HepG2 (cell line): Measurements from ENCODE around the gene CRYGA. TPM values are rescaled to one million over a fixed set of nuclear protein-coding genes. Genes with fewer than 3 reads are reported as not detected.

Experiments used
- ATAC-seq: fragments of 200-7000 bp; cut with Tn5 transposase; 3 replicates; pipeline ENCODE4 v1.9.1; 2020; ENCODE audit warnings: mild to moderate bottlenecking, moderate library complexity
- BruUV-seq: library from RNA; stranded (reverse); fragments of 400-500 nt; replicated peaks from 2 replicates; lab custom pipeline; 2021; lab: Mats Ljungman, UMichigan
- CTCF ChIA-PET: fragments of 300-600 bp; formaldehyde crosslinking; extraction: SDS; loops from one replicate; lab custom pipeline; 2021; ENCODE audit warnings: low total read pairs, inconsistent platforms, low intra/inter-chr PET ratio; lab: Yijun Ruan, JAX
- POLR2A ChIA-PET: fragments of 350-600 bp; sonication (Branson Sonifier 250); formaldehyde crosslinking; loops from one replicate; lab custom pipeline; 2020; ENCODE audit warnings: antibody characterized with exemption, inconsistent platforms; lab: Yijun Ruan, JAX
- DNase-seq: peaks from one replicate; pipeline ENCODE4 v3.0.0-alpha.2; 2015; ENCODE audit warnings: low spot score
- FAIRE-seq: peaks from 3 replicates; lab custom pipeline; 2011; peaks lifted over from hg19 to GRCh38; lab: Jason Lieb, UNC
- H2AFZ ChIP-seq: one replicate; pipeline ENCODE4 v1.6.1; 2011; ENCODE audit warnings: low read length, inconsistent platforms
- H3K27ac ChIP-seq: fragments of 300-600 bp; 3 replicates; pipeline ENCODE4 v1.8.0; 2011; ENCODE audit warnings: mixed run types, mild to moderate bottlenecking, mixed read lengths, low read length, inconsistent platforms; ENCODE audit not compliant: insufficient read depth; ENCODE audit errors: extremely low read length
- H3K27me3 ChIP-seq, 2 experiments: fragments of 200-600 bp in 1 of 2; 2 replicates in 1 of 2; 3 replicates in 1 of 2; pipeline versions ENCODE4 v1.6.0 to v1.8.0; 2011; ENCODE audit warnings: low read length in 2 of 2, mild to moderate bottlenecking in 2 of 2, moderate library complexity in 2 of 2, inconsistent platforms in 1 of 2; ENCODE audit not compliant: insufficient read depth in 2 of 2, control insufficient read depth in 1 of 2
- H3K36me3 ChIP-seq, 2 experiments: fragments of 200-600 bp in 1 of 2; replicated peaks in 1 of 2; 2 replicates in 1 of 2; 3 replicates in 1 of 2; pipeline versions ENCODE4 v1.5.1 to v1.8.0; 2011; ENCODE audit warnings: low read length in 2 of 2, inconsistent platforms in 1 of 2; ENCODE audit not compliant: insufficient read depth in 2 of 2, control insufficient read depth in 1 of 2
- H3K4me1 ChIP-seq: 2 replicates; pipeline ENCODE4 v1.5.1; 2012; ENCODE audit warnings: low read length, inconsistent platforms; ENCODE audit not compliant: insufficient read depth
- H3K4me2 ChIP-seq: 2 replicates; pipeline ENCODE4 v1.6.0; 2011; ENCODE audit warnings: low read depth, low read length, inconsistent platforms
- H3K4me3 ChIP-seq, 3 experiments: fragments of 200-600 bp in 1 of 3; sonication (generic), shearing (Covaris generic) in 1 of 3; replicated peaks in 1 of 3; 2 replicates each; pipeline ENCODE4 v1.5.1; 2011 to 2016; ENCODE audit warnings: low read length in 3 of 3, inconsistent platforms in 2 of 3, low read depth in 2 of 3, mild to moderate bottlenecking in 2 of 3, control low read depth in 1 of 3, mixed read lengths in 1 of 3; ENCODE audit not compliant: insufficient read depth in 1 of 3
- H3K79me2 ChIP-seq: one replicate; pipeline ENCODE4 v1.6.1; 2011; ENCODE audit warnings: low read length, inconsistent platforms; ENCODE audit not compliant: insufficient read depth
- H3K9ac ChIP-seq: 2 replicates; pipeline ENCODE4 v1.6.0; 2011; ENCODE audit warnings: mild to moderate bottlenecking, low read depth, low read length, inconsistent platforms; ENCODE audit not compliant: insufficient read depth
- H3K9me3 ChIP-seq: 2 replicates; pipeline ENCODE4 v1.5.1; 2012; ENCODE audit warnings: mild to moderate bottlenecking, low read length
- H4K20me1 ChIP-seq: 2 replicates; pipeline ENCODE4 v1.6.0; 2011; ENCODE audit warnings: inconsistent platforms, mild to moderate bottlenecking, low read length, moderate library complexity; ENCODE audit not compliant: insufficient read depth
- FOXA1 ChIP-seq, 2 experiments: fragments of 450-650 bp in 1 of 2; sonication (generic) in 1 of 2; formaldehyde crosslinking in 1 of 2; IDR thresholded peaks; 2 replicates each; pipeline versions ENCODE4 v1.4.0 to v1.6.1; 2016 to 2020; ENCODE audit warnings: missing genetic modification reagents in 1 of 2
- NFKB2 ChIP-seq: sonication (generic); formaldehyde crosslinking; IDR thresholded peaks from 2 replicates; pipeline ENCODE4 v1.4.0; 2020; ENCODE audit warnings: missing genetic modification reagents, borderline replicate concordance
- ZBTB1 ChIP-seq: sonication (generic); formaldehyde crosslinking; IDR thresholded peaks from 2 replicates; pipeline ENCODE4 v1.4.0; 2020; ENCODE audit warnings: missing genetic modification reagents, borderline replicate concordance
- ZNF670 ChIP-seq: sonication (generic); formaldehyde crosslinking; IDR thresholded peaks from 2 replicates; pipeline ENCODE4 v1.8.0; 2022; ENCODE audit warnings: mild to moderate bottlenecking, missing genetic modification reagents, borderline replicate concordance
- ZNF790 ChIP-seq: sonication (generic); formaldehyde crosslinking; IDR thresholded peaks from 2 replicates; pipeline ENCODE4 v1.8.0; 2022; ENCODE audit warnings: missing genetic modification reagents, mild to moderate bottlenecking, borderline replicate concordance
- ZSCAN21 ChIP-seq: sonication (generic); formaldehyde crosslinking; IDR thresholded peaks from 2 replicates; pipeline ENCODE4 v1.8.0; 2022; ENCODE audit warnings: mild to moderate bottlenecking, missing genetic modification reagents, moderate library complexity, borderline replicate concordance
- WGBS: methylation state at CpG from one replicate; pipeline ENCODE4 v1.1.6; 2017; ENCODE audit warnings: low lambda C conversion rate; 5-methylcytosine and 5-hydroxymethylcytosine counted together
- in situ Hi-C: cut with HindIII; loops from 2 replicates; pipeline ENCODE4 v1.10.0; 2017; ENCODE audit warnings: low pct_unique_long_range_greater_than_20kb; ENCODE audit not compliant: extremely low pct_ligation_motif_present
- intact Hi-C: fragments of 100-400 bp; cut with micrococcal nuclease; formaldehyde crosslinking; loops from one replicate; pipeline ENCODE4 v1.10.0; 2022; ENCODE audit not compliant: unreplicated experiment
- polyA plus RNA-seq, 8 experiments: library from polyadenylated mRNA; depleted of rRNA in 3 of 8; stranded (reverse) in 7 of 8; unstranded in 1 of 8; fragments of >200 nt; fragmentation: Illumina TruSeq in 4 of 8; extraction: Trizol in 4 of 8; gene quantifications; 2 replicates each; pipeline versions ENCODE4 v1.2.1 to v1.2.3, GENCODE V29; 2011 to 2016; ENCODE audit warnings: low read depth in 4 of 8, missing spikeins in 1 of 8, mixed read lengths in 1 of 8; ENCODE audit not compliant: insufficient read depth in 1 of 8
- total RNA-seq, 5 experiments: library from RNA; depleted of rRNA; stranded (reverse); fragments of >200 nt; fragmentation: Illumina TruSeq; extraction: Trizol; gene quantifications; 2 replicates each; pipeline ENCODE4 v1.2.3, GENCODE V29; 2016; ENCODE audit warnings: low read depth in 1 of 5
- TF ChIP-seq, protein P1 (sequence below): sonication (generic); formaldehyde crosslinking; IDR thresholded peaks from 2 replicates; pipeline ENCODE4 v1.5.1; 2020; ENCODE audit warnings: missing genetic modification reagents, mild to moderate bottlenecking, borderline replicate concordance
- TF ChIP-seq, protein P2 (sequence below): fragments of 450-650 bp; IDR thresholded peaks from 2 replicates; pipeline ENCODE4 v1.6.1; 2016

Gene CRYGA
- total and polyA plus RNA-seq, 2 of the 13 experiments (the other 11 are each of a cell fraction or from before 2014, with no cell fraction given): not detected

DNA sequence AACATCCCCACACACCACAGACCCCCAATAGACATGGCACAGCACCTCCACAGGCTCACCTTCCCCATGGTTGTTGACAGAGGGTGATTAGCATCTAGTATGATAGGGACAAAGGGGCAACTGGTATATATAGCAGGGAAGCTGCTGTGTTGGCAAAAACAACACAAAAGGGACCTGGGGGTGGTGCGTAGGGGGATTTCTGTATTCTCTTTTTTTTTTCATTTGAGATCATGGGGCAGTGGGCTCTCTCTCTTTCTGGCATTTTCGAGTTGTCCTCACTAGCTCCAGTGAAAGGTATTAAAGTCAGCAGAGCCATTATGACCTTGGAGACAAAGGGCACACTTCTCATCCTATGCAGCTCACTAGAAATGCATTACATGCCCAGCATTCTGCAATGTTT, at the start of gene CRYGA (continued):
- TF ChIP-seq, protein P1, sequence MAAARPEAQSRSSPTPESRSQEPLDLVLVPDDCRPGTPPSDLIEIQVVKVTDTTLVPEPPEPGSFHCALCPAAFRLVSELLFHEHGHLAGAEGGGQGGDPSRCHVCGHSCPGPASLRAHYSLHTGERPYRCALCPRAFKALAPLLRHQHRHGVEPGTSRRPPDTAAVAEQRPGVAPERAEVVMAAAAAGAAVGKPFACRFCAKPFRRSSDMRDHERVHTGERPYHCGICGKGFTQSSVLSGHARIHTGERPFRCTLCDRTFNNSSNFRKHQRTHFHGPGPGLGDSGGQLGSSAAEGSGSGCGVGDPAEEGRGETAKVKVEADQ (CRISPR knock-in tag): no peak
- TF ChIP-seq FOXA1 (IDR thresholded peaks at IDR 0.05) (no peak), FOXA1 (CRISPR knock-in tag; IDR thresholded peaks at IDR 0.05) (no peak), NFKB2 (CRISPR knock-in tag) (no peak), ZBTB1 (CRISPR knock-in tag) (no peak), ZNF670 (CRISPR knock-in tag) (no peak), ZSCAN21 (no peak)

DNA sequence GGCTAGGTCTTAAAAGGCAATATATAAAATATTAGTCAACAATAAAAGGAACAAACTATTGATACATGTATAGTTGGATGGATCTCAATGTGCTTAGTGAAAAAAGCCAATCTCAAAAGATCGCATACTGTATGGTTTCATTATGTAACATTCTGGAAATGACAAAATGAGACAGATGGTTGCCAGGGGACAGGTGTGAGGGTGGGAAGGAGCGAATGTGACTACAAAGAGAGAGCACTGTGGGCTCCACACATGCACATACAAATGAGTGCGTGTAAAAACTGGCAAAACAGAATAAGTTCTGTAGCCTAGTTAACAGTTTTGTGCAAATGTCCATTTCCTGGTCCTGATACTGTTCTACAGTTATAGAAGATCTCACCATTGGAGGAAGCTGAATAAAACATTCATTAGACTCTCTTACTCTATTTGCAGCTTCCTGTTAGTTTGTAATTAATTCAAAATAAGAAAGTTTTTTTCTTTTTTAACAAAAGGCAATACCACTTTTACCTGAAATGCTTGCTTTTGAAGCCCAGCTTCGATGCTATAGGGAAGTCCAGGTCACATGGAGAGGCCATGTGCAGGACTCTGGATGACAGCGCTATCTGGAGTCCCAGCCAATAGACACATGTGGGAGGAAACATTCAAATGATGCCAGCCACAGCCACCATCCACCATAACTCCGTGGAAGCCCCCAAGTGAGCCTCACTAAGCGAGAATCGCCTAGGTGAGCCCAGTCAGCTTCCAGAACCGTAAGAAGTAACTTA, 47.5 kb upstream of the CRYGA start:
- Histone ChIP-seq H3K9me3 (no peaks in the 10 kb centered on the region), H2AFZ (no peak overlapping the region), H4K20me1 (no peaks in the 10 kb centered on the region), H3K4me3 (no peak overlapping the region), H3K36me3 (no peaks in the 10 kb centered on the region), H3K27ac (no peak overlapping the region), H3K9ac (no peak overlapping the region), H3K4me1 (peaks cover 10% of the 10 kb centered on the region), H3K79me2 (no peaks in the 10 kb centered on the region), H3K4me2 (no peak overlapping the region), H3K27me3 (peaks cover 4 to 6% of the 10 kb centered on the region in 2 experiments; a peak in 1 of 5 replicates)
- FAIRE-seq: no peak
- ChIA-PET CTCF (no interaction called here), POLR2A (no interaction called here)
- TF ChIP-seq, protein P2, sequence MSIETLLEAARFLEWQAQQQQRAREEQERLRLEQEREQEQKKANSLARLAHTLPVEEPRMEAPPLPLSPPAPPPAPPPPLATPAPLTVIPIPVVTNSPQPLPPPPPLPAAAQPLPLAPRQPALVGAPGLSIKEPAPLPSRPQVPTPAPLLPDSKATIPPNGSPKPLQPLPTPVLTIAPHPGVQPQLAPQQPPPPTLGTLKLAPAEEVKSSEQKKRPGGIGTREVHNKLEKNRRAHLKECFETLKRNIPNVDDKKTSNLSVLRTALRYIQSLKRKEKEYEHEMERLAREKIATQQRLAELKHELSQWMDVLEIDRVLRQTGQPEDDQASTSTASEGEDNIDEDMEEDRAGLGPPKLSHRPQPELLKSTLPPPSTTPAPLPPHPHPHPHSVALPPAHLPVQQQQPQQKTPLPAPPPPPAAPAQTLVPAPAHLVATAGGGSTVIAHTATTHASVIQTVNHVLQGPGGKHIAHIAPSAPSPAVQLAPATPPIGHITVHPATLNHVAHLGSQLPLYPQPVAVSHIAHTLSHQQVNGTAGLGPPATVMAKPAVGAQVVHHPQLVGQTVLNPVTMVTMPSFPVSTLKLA: 0 out of 2 replicates have a peak, but pooled peaks have one; percentile 11
- TF ChIP-seq ZNF790 (CRISPR knock-in tag): no peak
- no peak for DNase-seq
- no TSS peak for BruUV-seq
- no peak for ATAC-seq
- 31% methylated on average over 9 of the region's 9 CpGs for WGBS
- in situ Hi-C loops (no loop called here), intact Hi-C loops (no loop called here)
